Sigmoid colon (tissue), 7 donors: ENCODE data around the gene CCDC57. TPM values are rescaled to one million over a fixed set of nuclear protein-coding genes. Genes with fewer than 3 reads are reported as not detected.
A peak's percentile ranks its signal among the peaks of the same experiment; 100 is the strongest.

Experiments used
- DNase-seq: peaks from one replicate; pipeline ENCODE4 v3.0.0-alpha.2; 2019
- H3K27ac ChIP-seq, 4 donors: fragments of 200-600 bp; sonication (generic); one replicate each; pipeline ENCODE4 v1.5.1; 2016 to 2019; ENCODE audit warnings: mild to moderate bottlenecking in 1 of 4
- H3K27me3 ChIP-seq, 3 donors: fragments of 200-600 bp; sonication (generic); one replicate each; pipeline ENCODE4 v1.5.1; 2019; ENCODE audit warnings: mild to moderate bottlenecking in 1 of 3
- H3K36me3 ChIP-seq, 4 donors: fragments of 200-600 bp; sonication (generic); one replicate each; pipeline ENCODE4 v1.5.1; 2016 to 2019
- H3K4me1 ChIP-seq, 4 donors: fragments of 200-600 bp; sonication (generic); one replicate each; pipeline ENCODE4 v1.5.1; 2017 to 2019
- H3K4me3 ChIP-seq, 4 donors: fragments of 200-600 bp; sonication (generic); one replicate each; pipeline ENCODE4 v1.5.1; 2017 to 2019; ENCODE audit warnings: mild to moderate bottlenecking in 2 of 4, moderate library complexity in 1 of 4
- H3K9me3 ChIP-seq, 4 donors: fragments of 200-600 bp in 3 of 4; sonication (generic) in 3 of 4; one replicate each; pipeline versions ENCODE4 v1.5.1 to v1.6.1; 2013 to 2019
- CTCF ChIP-seq, 4 experiments: fragments of 450-650 bp in 3 of 4; fragments of 200-600 bp in 1 of 4; IDR thresholded peaks; one replicate each; pipeline ENCODE4 v1.5.1; 2016 to 2019; ENCODE audit warnings: antibody characterized with exemption in 4 of 4, mild to moderate bottlenecking in 3 of 4, moderate library complexity in 2 of 4
- EP300 ChIP-seq, 4 donors: sonication (generic); formaldehyde crosslinking; IDR thresholded peaks; one replicate each; pipeline ENCODE4 v1.6.1; 2017; ENCODE audit warnings: antibody characterized with exemption in 4 of 4
- POLR2A ChIP-seq, 2 donors: fragments of 450-650 bp; IDR thresholded peaks; one replicate each; pipeline ENCODE4 v1.6.1; 2016; ENCODE audit warnings: antibody characterized with exemption in 2 of 2, mild to moderate bottlenecking in 2 of 2, moderate library complexity in 2 of 2
- POLR2AphosphoS5 ChIP-seq, 4 donors: sonication (generic); formaldehyde crosslinking; IDR thresholded peaks; one replicate each; pipeline ENCODE4 v1.6.1; 2017; ENCODE audit warnings: antibody characterized with exemption in 4 of 4
- WGBS, 2 donors: extraction: QIAGEN DNeasy Blood & Tissue Kit; methylation state at CpG; one replicate each; pipeline ENCODE4 v1.1.7; 2013; 5-methylcytosine and 5-hydroxymethylcytosine counted together
- intact Hi-C: fragments of 100-400 bp; cut with DNase I; formaldehyde crosslinking; loops from one replicate; pipeline ENCODE4 v1.15.1; 2023
- polyA plus RNA-seq, 3 donors: library from polyadenylated mRNA; stranded (reverse); fragments of 200-250 nt; gene quantifications; one replicate each; pipeline ENCODE4 v1.2.3, GENCODE V29; 2013
- total RNA-seq, 4 donors: library from RNA; depleted of rRNA; stranded (reverse); fragments of >200 nt; gene quantifications; one replicate each; pipeline ENCODE4 v1.1.0, GENCODE V29; 2016
- donor health status: healthy with polysubstance abuse.
- donor health status: Bipolar disorder and iron deficiency.
- donor health status: healthy.

CCDC57 gene
- total and polyA plus RNA-seq, 7 donors: 13.3 to 47.8 (median 24.4) TPM

- no peak for DNase-seq
- H3K36me3 ChIP-seq: no peaks in the 10 kb centered on the region
- H3K9me3 ChIP-seq: no peaks in the 10 kb centered on the region
- peak overlapping the region; percentile 87 to 94 (median 90) for H3K27ac ChIP-seq
- TF ChIP-seq CTCF (IDR thresholded peaks at IDR 0.05) (no peak), POLR2AphosphoS5 (IDR thresholded peaks at IDR 0.05) (no peak)
- WGBS, 2 donors: 1 to 4% methylated on average over 18 of the region's 18 CpGs
- H3K4me1 ChIP-seq: peaks cover 0 to 67% (median 49%) of the 10 kb centered on the region in 4 donors
- H3K4me3 ChIP-seq: peak overlapping the region; percentile 51 to 81 (median 64)
- H3K27me3 ChIP-seq: peaks cover 5 to 19% (median 16%) of the 10 kb centered on the region in 3 donors
- intact Hi-C loops: no loop called here
Measured at GRCh38 chr17:82231312-82231561, 18.6 kb upstream of the CCDC57 start.

- Histone ChIP-seq H3K4me3 (peak overlapping the region; percentile 51 to 81 (median 64)), H3K4me1 (peaks cover 0 to 62% (median 44%) of the 10 kb centered on the region in 4 donors), H3K36me3 (no peaks in the 10 kb centered on the region), H3K9me3 (no peaks in the 10 kb centered on the region), H3K27ac (peak overlapping the region; percentile 87 to 94 (median 90)), H3K27me3 (peaks cover 5 to 19% (median 16%) of the 10 kb centered on the region in 3 donors)
- intact Hi-C loops: no loop called here
- peak in 1 of 4 donors; percentile 52 for TF ChIP-seq EP300 (IDR thresholded peaks at IDR 0.05)
- TF ChIP-seq CTCF (IDR thresholded peaks at IDR 0.05): peak; percentile 59 to 71 (median 66)
- TF ChIP-seq POLR2A (IDR thresholded peaks at IDR 0.05): no peak
- TF ChIP-seq POLR2AphosphoS5 (IDR thresholded peaks at IDR 0.05): peak in 3 of 4 donors; percentile 16 to 64 (median 52)
- WGBS, 2 donors: 3 to 8% methylated on average over 76 of the region's 76 CpGs
- peak; percentile 93 for DNase-seq
Measured at GRCh38 chr17:82230609-82231311, 18.1 kb upstream of the CCDC57 start.

- intact Hi-C loops: no loop called here
- peak overlapping the region; percentile 51 to 81 (median 64) for H3K4me3 ChIP-seq
- WGBS, 2 donors: 55 to 63% methylated on average over 28 of the region's 28 CpGs
- H3K27me3 ChIP-seq: peaks cover 5 to 19% (median 16%) of the 10 kb centered on the region in 3 donors
- TF ChIP-seq POLR2AphosphoS5 (IDR thresholded peaks at IDR 0.05) (no peak), CTCF (IDR thresholded peaks at IDR 0.05) (no peak), POLR2A (IDR thresholded peaks at IDR 0.05) (no peak), EP300 (IDR thresholded peaks at IDR 0.05) (no peak)
- peaks cover 0 to 54% (median 40%) of the 10 kb centered on the region in 4 donors for H3K4me1 ChIP-seq
- DNase-seq: peak; percentile 78
- H3K36me3 ChIP-seq: no peaks in the 10 kb centered on the region
- H3K27ac ChIP-seq: peak overlapping the region; percentile 87 to 94 (median 90)
- H3K9me3 ChIP-seq: no peaks in the 10 kb centered on the region
Measured at GRCh38 chr17:82229698-82230608, 17.3 kb upstream of the CCDC57 start.

GRCh38 chr17:82228842-82229697 is 16.4 kb upstream of the CCDC57 start, which contains the start of gene SLC16A3:
TSS of gene SLC16A3 (plus strand) at chr17:82229042. CDS start at chr17:82236009, 6,967 bp downstream.
- H3K36me3 ChIP-seq: no peaks in the 10 kb centered on the region
- intact Hi-C loops: no loop called here
- WGBS, 2 donors: 3 to 5% methylated on average over 105 of the region's 105 CpGs
- no peaks in the 10 kb centered on the region for H3K9me3 ChIP-seq
- H3K4me1 ChIP-seq: peaks cover 0 to 49% (median 40%) of the 10 kb centered on the region in 4 donors
- peaks cover 5 to 19% (median 16%) of the 10 kb centered on the region in 3 donors for H3K27me3 ChIP-seq
- peak within 1 kb of the TSS; percentile 87 to 94 (median 90) for H3K27ac ChIP-seq
- TF ChIP-seq POLR2A (IDR thresholded peaks at IDR 0.05) (no peak), EP300 (IDR thresholded peaks at IDR 0.05) (no peak), CTCF (IDR thresholded peaks at IDR 0.05) (no peak), POLR2AphosphoS5 (IDR thresholded peaks at IDR 0.05) (peak in 2 of 4 donors; percentile 62 to 71)
- H3K4me3 ChIP-seq: peak within 1 kb of the TSS; percentile 32 to 81 (median 64)
- DNase-seq: peak; percentile 83
